HepG2 (cell line): ENCODE measurements around the gene ENPP7. TPM values are rescaled to one million over a fixed set of nuclear protein-coding genes. Genes with fewer than 3 reads are reported as not detected.
A peak's percentile ranks its signal among the peaks of the same experiment; 100 is the strongest.

ENCODE experiments used
- ADNP ChIP-seq: sonication (generic); formaldehyde crosslinking; IDR thresholded peaks from 2 replicates; pipeline ENCODE4 v1.4.0; 2020; ENCODE audit warnings: missing genetic modification reagents
- ARHGAP35 ChIP-seq: sonication (generic); formaldehyde crosslinking; IDR thresholded peaks from 2 replicates; pipeline ENCODE4 v1.9.0; 2022; ENCODE audit warnings: mild to moderate bottlenecking, inconsistent platforms, moderate library complexity, missing genetic modification reagents, borderline replicate concordance
- DNMT1 ChIP-seq: sonication (generic); formaldehyde crosslinking; IDR thresholded peaks from 2 replicates; pipeline ENCODE4 v1.5.1; 2020; ENCODE audit warnings: mild to moderate bottlenecking, missing genetic modification reagents
- HOXA3 ChIP-seq: sonication (generic); formaldehyde crosslinking; IDR thresholded peaks from 2 replicates; pipeline ENCODE4 v1.5.0; 2020; ENCODE audit warnings: missing genetic modification reagents
- MED1 ChIP-seq: sonication (generic); formaldehyde crosslinking; IDR thresholded peaks from 2 replicates; pipeline ENCODE4 v1.4.0; 2020; ENCODE audit warnings: missing genetic modification reagents
- PITX1 ChIP-seq: sonication (generic); formaldehyde crosslinking; IDR thresholded peaks from 2 replicates; pipeline ENCODE4 v1.5.1; 2020; ENCODE audit warnings: mild to moderate bottlenecking, missing genetic modification reagents
- SOX6 ChIP-seq, 2 experiments: fragments of 450-650 bp in 1 of 2; sonication (generic) in 1 of 2; formaldehyde crosslinking in 1 of 2; IDR thresholded peaks; 2 replicates each; pipeline versions ENCODE4 v1.4.0 to v1.6.1; 2017 to 2020; ENCODE audit warnings: antibody characterized with exemption in 1 of 2, mild to moderate bottlenecking in 1 of 2, missing genetic modification reagents in 1 of 2
- TEAD3 ChIP-seq: optimal IDR thresholded peaks from 2 replicates; pipeline ENCODE3; 2016; ENCODE audit warnings: borderline replicate concordance
- TOPORS ChIP-seq: sonication (generic); formaldehyde crosslinking; IDR thresholded peaks from 2 replicates; pipeline ENCODE4 v1.8.0; 2023; ENCODE audit warnings: mild to moderate bottlenecking, missing genetic modification reagents
- ZBTB38 ChIP-seq: sonication (generic); formaldehyde crosslinking; IDR thresholded peaks from 2 replicates; pipeline ENCODE4 v1.5.1; 2020; ENCODE audit warnings: mild to moderate bottlenecking, missing genetic modification reagents
- ZFY ChIP-seq: sonication (generic); formaldehyde crosslinking; IDR thresholded peaks from 2 replicates; pipeline ENCODE4 v1.4.0; 2020; ENCODE audit warnings: missing genetic modification reagents
- ZMYM3 ChIP-seq: sonication (generic); formaldehyde crosslinking; IDR thresholded peaks from 2 replicates; pipeline ENCODE4 v1.5.1; 2020; ENCODE audit warnings: mild to moderate bottlenecking, missing genetic modification reagents
- ZNF441 ChIP-seq: sonication (generic); formaldehyde crosslinking; IDR thresholded peaks from 2 replicates; pipeline ENCODE4 v1.7.0; 2021; ENCODE audit warnings: missing genetic modification reagents, borderline replicate concordance
- ZNF557 ChIP-seq: sonication (generic); formaldehyde crosslinking; IDR thresholded peaks from 2 replicates; pipeline ENCODE4 v1.4.0; 2020; ENCODE audit warnings: missing genetic modification reagents
- polyA plus RNA-seq, 8 experiments: library from polyadenylated mRNA; depleted of rRNA in 3 of 8; stranded (reverse) in 7 of 8; unstranded in 1 of 8; fragments of >200 nt; fragmentation: Illumina TruSeq in 4 of 8; extraction: Trizol in 4 of 8; gene quantifications; 2 replicates each; pipeline versions ENCODE4 v1.2.1 to v1.2.3, GENCODE V29; 2011 to 2016; ENCODE audit warnings: low read depth in 4 of 8, missing spikeins in 1 of 8, mixed read lengths in 1 of 8; ENCODE audit not compliant: insufficient read depth in 1 of 8
- total RNA-seq, 5 experiments: library from RNA; depleted of rRNA; stranded (reverse); fragments of >200 nt; fragmentation: Illumina TruSeq; extraction: Trizol; gene quantifications; 2 replicates each; pipeline ENCODE4 v1.2.3, GENCODE V29; 2016; ENCODE audit warnings: low read depth in 1 of 5
- TF ChIP-seq, protein P1 (sequence below): sonication (generic); formaldehyde crosslinking; IDR thresholded peaks from 2 replicates; pipeline ENCODE4 v1.5.1; 2020; ENCODE audit warnings: missing genetic modification reagents, mild to moderate bottlenecking, borderline replicate concordance
- TF ChIP-seq, protein P2 (sequence below): sonication (generic); formaldehyde crosslinking; IDR thresholded peaks from 2 replicates; pipeline ENCODE4 v1.4.0; 2020; ENCODE audit warnings: missing genetic modification reagents
- TF ChIP-seq, protein P3 (sequence below): IDR thresholded peaks from 2 replicates; pipeline ENCODE4 v1.6.1; 2012; ENCODE audit warnings: low read depth, low read length, improper control_type of control experiment
- TF ChIP-seq, protein P4 (sequence below): sonication (generic); formaldehyde crosslinking; IDR thresholded peaks from 2 replicates; pipeline ENCODE4 v1.8.0; 2022; ENCODE audit warnings: low read depth, missing genetic modification reagents
- TF ChIP-seq, protein P5 (sequence below), 2 experiments: sonication (generic) in 1 of 2; formaldehyde crosslinking in 1 of 2; IDR thresholded peaks; 2 replicates each; pipeline versions ENCODE4 v1.4.0 to v1.6.1; 2018 to 2020; ENCODE audit warnings: missing genetic modification reagents in 2 of 2, borderline replicate concordance in 1 of 2, low read depth in 1 of 2, mild to moderate bottlenecking in 1 of 2, missing biosample characterization in 1 of 2

ENPP7 gene
- total and polyA plus RNA-seq, 2 of the 13 experiments (the other 11 are each of a cell fraction or from before 2014, with no cell fraction given) = 1.1 to 2.2 TPM

DNA sequence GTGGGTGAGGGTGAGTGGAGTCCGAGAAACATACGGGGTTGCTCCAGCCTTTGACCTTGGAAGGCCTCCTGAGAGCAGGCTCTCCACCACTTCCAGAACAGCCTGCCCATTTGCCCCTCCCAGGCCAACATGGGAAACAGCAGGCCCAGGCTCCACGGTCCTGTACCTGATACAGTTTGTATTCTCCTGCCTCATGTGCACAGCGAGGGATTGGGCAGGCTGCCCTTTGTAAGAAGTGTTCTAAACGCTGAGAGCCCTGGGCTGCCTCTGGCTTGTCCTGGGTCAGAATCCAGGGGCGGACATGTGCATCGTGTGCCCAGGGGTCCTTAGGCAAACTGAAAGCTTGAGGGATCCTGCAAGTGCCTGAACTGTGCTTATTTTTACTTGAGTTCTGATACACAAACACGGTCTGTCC, 43.8 kb downstream of the ENPP7 start (continued):
- TF ChIP-seq, protein P1, sequence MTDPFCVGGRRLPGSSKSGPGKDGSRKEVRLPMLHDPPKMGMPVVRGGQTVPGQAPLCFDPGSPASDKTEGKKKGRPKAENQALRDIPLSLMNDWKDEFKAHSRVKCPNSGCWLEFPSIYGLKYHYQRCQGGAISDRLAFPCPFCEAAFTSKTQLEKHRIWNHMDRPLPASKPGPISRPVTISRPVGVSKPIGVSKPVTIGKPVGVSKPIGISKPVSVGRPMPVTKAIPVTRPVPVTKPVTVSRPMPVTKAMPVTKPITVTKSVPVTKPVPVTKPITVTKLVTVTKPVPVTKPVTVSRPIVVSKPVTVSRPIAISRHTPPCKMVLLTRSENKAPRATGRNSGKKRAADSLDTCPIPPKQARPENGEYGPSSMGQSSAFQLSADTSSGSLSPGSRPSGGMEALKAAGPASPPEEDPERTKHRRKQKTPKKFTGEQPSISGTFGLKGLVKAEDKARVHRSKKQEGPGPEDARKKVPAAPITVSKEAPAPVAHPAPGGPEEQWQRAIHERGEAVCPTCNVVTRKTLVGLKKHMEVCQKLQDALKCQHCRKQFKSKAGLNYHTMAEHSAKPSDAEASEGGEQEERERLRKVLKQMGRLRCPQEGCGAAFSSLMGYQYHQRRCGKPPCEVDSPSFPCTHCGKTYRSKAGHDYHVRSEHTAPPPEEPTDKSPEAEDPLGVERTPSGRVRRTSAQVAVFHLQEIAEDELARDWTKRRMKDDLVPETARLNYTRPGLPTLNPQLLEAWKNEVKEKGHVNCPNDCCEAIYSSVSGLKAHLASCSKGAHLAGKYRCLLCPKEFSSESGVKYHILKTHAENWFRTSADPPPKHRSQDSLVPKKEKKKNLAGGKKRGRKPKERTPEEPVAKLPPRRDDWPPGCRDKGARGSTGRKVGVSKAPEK (CRISPR knock-in tag) = 0 out of 2 replicates have a peak, but pooled peaks have one; percentile 71
- TF ChIP-seq, protein P2, sequence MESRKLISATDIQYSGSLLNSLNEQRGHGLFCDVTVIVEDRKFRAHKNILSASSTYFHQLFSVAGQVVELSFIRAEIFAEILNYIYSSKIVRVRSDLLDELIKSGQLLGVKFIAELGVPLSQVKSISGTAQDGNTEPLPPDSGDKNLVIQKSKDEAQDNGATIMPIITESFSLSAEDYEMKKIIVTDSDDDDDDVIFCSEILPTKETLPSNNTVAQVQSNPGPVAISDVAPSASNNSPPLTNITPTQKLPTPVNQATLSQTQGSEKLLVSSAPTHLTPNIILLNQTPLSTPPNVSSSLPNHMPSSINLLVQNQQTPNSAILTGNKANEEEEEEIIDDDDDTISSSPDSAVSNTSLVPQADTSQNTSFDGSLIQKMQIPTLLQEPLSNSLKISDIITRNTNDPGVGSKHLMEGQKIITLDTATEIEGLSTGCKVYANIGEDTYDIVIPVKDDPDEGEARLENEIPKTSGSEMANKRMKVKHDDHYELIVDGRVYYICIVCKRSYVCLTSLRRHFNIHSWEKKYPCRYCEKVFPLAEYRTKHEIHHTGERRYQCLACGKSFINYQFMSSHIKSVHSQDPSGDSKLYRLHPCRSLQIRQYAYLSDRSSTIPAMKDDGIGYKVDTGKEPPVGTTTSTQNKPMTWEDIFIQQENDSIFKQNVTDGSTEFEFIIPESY = 0 out of 2 replicates have a peak, but pooled peaks have one; percentile 4
- TF ChIP-seq, protein P3, sequence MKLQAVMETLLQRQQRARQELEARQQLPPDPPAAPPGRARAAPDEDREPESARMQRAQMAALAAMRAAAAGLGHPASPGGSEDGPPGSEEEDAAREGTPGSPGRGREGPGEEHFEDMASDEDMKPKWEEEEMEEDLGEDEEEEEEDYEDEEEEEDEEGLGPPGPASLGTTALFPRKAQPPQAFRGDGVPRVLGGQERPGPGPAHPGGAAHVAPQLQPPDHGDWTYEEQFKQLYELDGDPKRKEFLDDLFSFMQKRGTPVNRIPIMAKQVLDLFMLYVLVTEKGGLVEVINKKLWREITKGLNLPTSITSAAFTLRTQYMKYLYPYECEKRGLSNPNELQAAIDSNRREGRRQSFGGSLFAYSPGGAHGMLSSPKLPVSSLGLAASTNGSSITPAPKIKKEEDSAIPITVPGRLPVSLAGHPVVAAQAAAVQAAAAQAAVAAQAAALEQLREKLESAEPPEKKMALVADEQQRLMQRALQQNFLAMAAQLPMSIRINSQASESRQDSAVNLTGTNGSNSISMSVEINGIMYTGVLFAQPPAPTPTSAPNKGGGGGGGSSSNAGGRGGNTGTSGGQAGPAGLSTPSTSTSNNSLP = no peak
- TF ChIP-seq ZNF557 (CRISPR knock-in tag) (no peak), ADNP (CRISPR knock-in tag) (no peak), DNMT1 (CRISPR knock-in tag) (0 out of 2 replicates have a peak, but pooled peaks have one; percentile 57), ZBTB38 (peak; percentile 85), TEAD3 (CRISPR knock-in tag) (peak; percentile 37), ZNF441 (CRISPR knock-in tag) (peak; percentile 51; the same call in 1 of the 2 replicates), MED1 (CRISPR knock-in tag) (peak; percentile 24; the same call in 1 of the 2 replicates), HOXA3 (CRISPR knock-in tag) (peak; percentile 21; the same call in 1 of the 2 replicates), ZMYM3 (CRISPR knock-in tag) (peak; percentile 24; the same call in 1 of the 2 replicates), SOX6 (IDR thresholded peaks at IDR 0.05) (no peak), SOX6 (CRISPR knock-in tag; IDR thresholded peaks at IDR 0.05) (0 out of 2 replicates have a peak, but pooled peaks have one; percentile 11), ZFY (peak; percentile 44; the same call in 1 of the 2 replicates), PITX1 (0 out of 2 replicates have a peak, but pooled peaks have one; percentile 6), TOPORS (0 out of 2 replicates have a peak, but pooled peaks have one; percentile 15), ARHGAP35 (0 out of 2 replicates have a peak, but pooled peaks have one; percentile 19)
- TF ChIP-seq, protein P4, sequence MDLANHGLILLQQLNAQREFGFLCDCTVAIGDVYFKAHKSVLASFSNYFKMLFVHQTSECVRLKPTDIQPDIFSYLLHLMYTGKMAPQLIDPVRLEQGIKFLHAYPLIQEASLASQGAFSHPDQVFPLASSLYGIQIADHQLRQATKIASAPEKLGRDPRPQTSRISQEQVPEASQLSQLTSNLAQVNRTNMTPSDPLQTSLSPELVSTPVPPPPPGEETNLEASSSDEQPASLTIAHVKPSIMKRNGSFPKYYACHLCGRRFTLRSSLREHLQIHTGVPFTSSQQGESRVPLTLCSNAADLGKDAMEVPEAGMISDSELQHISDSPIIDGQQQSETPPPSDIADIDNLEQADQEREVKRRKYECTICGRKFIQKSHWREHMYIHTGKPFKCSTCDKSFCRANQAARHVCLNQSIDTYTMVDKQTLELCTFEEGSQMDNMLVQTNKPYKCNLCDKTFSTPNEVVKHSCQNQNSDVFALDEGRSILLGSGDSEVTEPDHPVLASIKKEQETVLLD (CRISPR knock-in tag) = 0 out of 2 replicates have a peak, but pooled peaks have one; percentile 5
- TF ChIP-seq, protein P5, sequence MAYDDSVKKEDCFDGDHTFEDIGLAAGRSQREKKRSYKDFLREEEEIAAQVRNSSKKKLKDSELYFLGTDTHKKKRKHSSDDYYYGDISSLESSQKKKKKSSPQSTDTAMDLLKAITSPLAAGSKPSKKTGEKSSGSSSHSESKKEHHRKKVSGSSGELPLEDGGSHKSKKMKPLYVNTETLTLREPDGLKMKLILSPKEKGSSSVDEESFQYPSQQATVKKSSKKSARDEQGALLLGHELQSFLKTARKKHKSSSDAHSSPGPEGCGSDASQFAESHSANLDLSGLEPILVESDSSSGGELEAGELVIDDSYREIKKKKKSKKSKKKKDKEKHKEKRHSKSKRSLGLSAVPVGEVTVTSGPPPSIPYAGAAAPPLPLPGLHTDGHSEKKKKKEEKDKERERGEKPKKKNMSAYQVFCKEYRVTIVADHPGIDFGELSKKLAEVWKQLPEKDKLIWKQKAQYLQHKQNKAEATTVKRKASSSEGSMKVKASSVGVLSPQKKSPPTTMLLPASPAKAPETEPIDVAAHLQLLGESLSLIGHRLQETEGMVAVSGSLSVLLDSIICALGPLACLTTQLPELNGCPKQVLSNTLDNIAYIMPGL (CRISPR knock-in tag; IDR thresholded peaks at IDR 0.05; ENCODE audit: borderline replicate concordance in 1 of 2, low read depth in 1 of 2) = 0 out of 4 replicates have a peak, but pooled peaks of 1 of the 2 experiments have one; percentile 12
